HEK293T (cell line): ENCODE results near the gene SCYL1.

ENCODE experiments used
- CTCF ChIA-PET: fragments of 350-600 bp; formaldehyde crosslinking; extraction: SDS; loops from one replicate; lab custom pipeline; 2021; ENCODE audit warnings: antibody characterized with exemption, inconsistent platforms; lab: Yijun Ruan, JAX
- POLR2A ChIA-PET: fragments of 350-600 bp; formaldehyde crosslinking; extraction: SDS; loops from one replicate; lab custom pipeline; 2020; ENCODE audit warnings: antibody characterized with exemption, inconsistent platforms; lab: Yijun Ruan, JAX
- DNase-seq: peaks from one replicate; pipeline ENCODE4 v3.0.0; 2012; ENCODE audit warnings: mixed read lengths; ENCODE audit errors: extremely low spot score
- ARNT ChIP-seq: fragments of 450-650 bp; IDR thresholded peaks from 2 replicates; pipeline ENCODE4 v1.6.1; 2017; ENCODE audit warnings: mild to moderate bottlenecking
- BHLHE40 ChIP-seq: fragments of 450-650 bp; IDR thresholded peaks from 2 replicates; pipeline ENCODE4 v1.6.1; 2016; ENCODE audit warnings: mild to moderate bottlenecking, moderate library complexity, borderline replicate concordance
- CTBP1 ChIP-seq: fragments of 450-650 bp; IDR thresholded peaks from 2 replicates; pipeline ENCODE4 v1.6.1; 2016; ENCODE audit warnings: borderline replicate concordance
- ELF4 ChIP-seq: fragments of 450-650 bp; IDR thresholded peaks from 2 replicates; pipeline ENCODE4 v1.6.1; 2017; ENCODE audit warnings: antibody characterized with exemption
- FOXA1 ChIP-seq: fragments of 450-650 bp; IDR thresholded peaks from 2 replicates; pipeline ENCODE4 v1.6.1; 2016; ENCODE audit warnings: mild to moderate bottlenecking
- FOXK2 ChIP-seq: fragments of 450-650 bp; IDR thresholded peaks from 2 replicates; pipeline ENCODE4 v1.6.1; 2016; ENCODE audit warnings: mild to moderate bottlenecking
- FOXM1 ChIP-seq: fragments of 450-650 bp; IDR thresholded peaks from 2 replicates; pipeline ENCODE4 v1.6.1; 2017; ENCODE audit warnings: mild to moderate bottlenecking, borderline replicate concordance
- HDGF ChIP-seq: fragments of 450-650 bp; IDR thresholded peaks from 2 replicates; pipeline ENCODE4 v1.6.1; 2017; ENCODE audit warnings: antibody characterized with exemption, borderline replicate concordance
- L3MBTL2 ChIP-seq: fragments of 450-650 bp; conservative IDR thresholded peaks from 2 replicates; pipeline ENCODE4 v1.6.1; 2016; ENCODE audit warnings: mild to moderate bottlenecking
- LEF1 ChIP-seq: fragments of 450-650 bp; IDR thresholded peaks from 2 replicates; pipeline ENCODE4 v1.6.1; 2017; ENCODE audit warnings: mild to moderate bottlenecking, borderline replicate concordance
- NFRKB ChIP-seq: fragments of 450-650 bp; IDR thresholded peaks from 2 replicates; pipeline ENCODE4 v1.6.1; 2016; ENCODE audit warnings: mild to moderate bottlenecking, moderate library complexity
- SP1 ChIP-seq: fragments of 450-650 bp; IDR thresholded peaks from 2 replicates; pipeline ENCODE4 v1.6.1; 2017
- SUZ12 ChIP-seq: fragments of 450-650 bp; IDR thresholded peaks from 2 replicates; pipeline ENCODE4 v1.6.1; 2016; ENCODE audit warnings: mild to moderate bottlenecking
- TARDBP ChIP-seq: fragments of 450-650 bp; IDR thresholded peaks from 2 replicates; pipeline ENCODE4 v1.6.1; 2016
- ZNF384 ChIP-seq: fragments of 450-650 bp; IDR thresholded peaks from 2 replicates; pipeline ENCODE4 v1.6.1; 2016
- TF ChIP-seq, protein P1 (sequence below): fragments of 450-650 bp; IDR thresholded peaks from 2 replicates; pipeline ENCODE4 v1.6.1; 2016

Gene SCYL1

DNA sequence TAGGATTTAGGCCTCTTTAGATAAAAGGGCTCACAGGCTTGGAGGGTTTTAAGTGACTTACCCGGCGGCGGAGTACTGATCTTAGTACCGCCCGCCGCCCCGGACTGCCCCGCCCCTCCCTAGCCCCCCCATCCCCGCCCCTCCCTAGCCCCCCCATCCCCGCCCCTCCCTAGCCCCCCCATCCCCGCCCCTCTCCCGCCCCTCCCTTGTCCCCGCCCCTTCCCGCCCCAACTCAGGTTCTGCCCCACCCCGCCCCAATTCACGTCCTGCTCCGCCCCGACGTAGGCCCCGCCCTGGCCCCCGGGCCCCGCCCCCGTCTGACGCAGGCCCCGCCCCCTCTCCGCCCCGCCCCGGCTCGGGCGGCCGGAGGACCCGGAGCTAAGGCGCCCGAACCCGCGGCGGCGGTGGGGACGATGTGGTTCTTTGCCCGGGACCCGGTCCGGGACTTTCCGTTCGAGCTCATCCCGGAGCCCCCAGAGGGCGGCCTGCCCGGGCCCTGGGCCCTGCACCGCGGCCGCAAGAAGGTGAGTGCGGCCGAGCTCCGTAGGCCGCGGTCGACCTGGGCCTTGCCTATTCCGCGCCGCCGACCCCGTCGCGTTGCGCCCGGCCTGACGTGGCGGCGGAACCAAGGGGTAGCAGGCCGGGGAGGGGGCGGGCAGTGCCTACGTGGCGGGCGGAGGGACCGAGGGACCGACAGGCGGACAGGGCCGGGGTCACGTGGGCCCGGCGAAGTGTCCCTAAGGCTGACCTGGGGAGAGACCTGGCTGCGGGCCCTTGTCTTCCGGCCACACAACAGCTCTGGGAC is at the start of gene SCYL1:
SCYL1 (plus strand) TSS at position 343 of the 805 bp plus-strand sequence; CDS start at position 414, 71 bp downstream.
- ChIA-PET CTCF (interaction anchor here (1.5 to 2.0 kb wide), 2 partner anchors 16 to 27 kb away, joined by 3 to 5 read pairs; no protein-coding TSS in a partner anchor), POLR2A (interaction anchor here (0.6 to 2.9 kb wide), 17 partner anchors 9 to 263 kb away, joined by 3 to 9 read pairs (median 5); partner anchors contain the start of genes DPF2, FAM89B, MALAT1 and NEAT1)
- TF ChIP-seq ELF4 (no peak), TARDBP (no peak), SUZ12 (no peak), HDGF (no peak), BHLHE40 (no peak), FOXM1 (no peak)
- TF ChIP-seq, protein P1, sequence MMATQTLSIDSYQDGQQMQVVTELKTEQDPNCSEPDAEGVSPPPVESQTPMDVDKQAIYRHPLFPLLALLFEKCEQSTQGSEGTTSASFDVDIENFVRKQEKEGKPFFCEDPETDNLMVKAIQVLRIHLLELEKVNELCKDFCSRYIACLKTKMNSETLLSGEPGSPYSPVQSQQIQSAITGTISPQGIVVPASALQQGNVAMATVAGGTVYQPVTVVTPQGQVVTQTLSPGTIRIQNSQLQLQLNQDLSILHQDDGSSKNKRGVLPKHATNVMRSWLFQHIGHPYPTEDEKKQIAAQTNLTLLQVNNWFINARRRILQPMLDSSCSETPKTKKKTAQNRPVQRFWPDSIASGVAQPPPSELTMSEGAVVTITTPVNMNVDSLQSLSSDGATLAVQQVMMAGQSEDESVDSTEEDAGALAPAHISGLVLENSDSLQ: no peak
- peak; percentile 95 for DNase-seq

DNA sequence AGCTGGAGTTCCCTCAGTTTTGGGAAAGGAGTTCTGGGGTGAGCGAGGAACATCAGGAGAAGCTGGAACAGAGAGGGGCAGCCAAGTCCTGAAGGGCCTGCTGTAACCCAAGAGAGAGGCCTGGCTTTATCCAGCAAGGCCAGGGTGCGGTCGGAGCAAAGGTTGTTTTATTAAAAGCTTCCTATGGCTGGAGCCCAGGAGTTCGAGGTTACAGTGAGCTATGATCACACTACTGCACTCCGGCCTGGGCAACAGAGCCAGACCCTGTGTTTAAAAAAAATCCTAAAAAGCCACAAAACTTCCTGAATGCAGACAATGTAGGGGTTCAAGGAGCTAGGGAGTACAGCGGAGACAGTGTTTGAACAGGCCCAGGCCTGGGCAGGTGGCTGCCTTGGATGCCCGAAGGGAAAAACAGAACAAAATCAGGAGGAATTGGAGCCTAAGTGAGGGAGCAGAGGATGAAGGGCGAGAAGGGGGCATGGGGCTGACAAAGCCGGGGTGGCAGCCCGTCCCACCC is 48.2 kb upstream of the SCYL1 start:
- ChIA-PET POLR2A (interaction anchor here (0.7 to 15.6 kb wide), 16 partner anchors 10 to 144 kb away, joined by 3 to 1783 read pairs (median 5); partner anchors contain the start of genes MALAT1, NEAT1 and SLC25A45), CTCF (interaction anchor here (0.7 to 1.1 kb wide), 3 partner anchors 22 to 65 kb away, joined by 3 to 5 read pairs (median 3); partner anchors contain the start of gene MALAT1)
- no peak for DNase-seq
- TF ChIP-seq BHLHE40 (no peak), ARNT (no peak), CTBP1 (no peak), LEF1 (no peak), FOXA1 (no peak), SP1 (no peak), FOXM1 (no peak), FOXK2 (no peak), SUZ12 (no peak), HDGF (no peak), L3MBTL2 (no peak)

DNA sequence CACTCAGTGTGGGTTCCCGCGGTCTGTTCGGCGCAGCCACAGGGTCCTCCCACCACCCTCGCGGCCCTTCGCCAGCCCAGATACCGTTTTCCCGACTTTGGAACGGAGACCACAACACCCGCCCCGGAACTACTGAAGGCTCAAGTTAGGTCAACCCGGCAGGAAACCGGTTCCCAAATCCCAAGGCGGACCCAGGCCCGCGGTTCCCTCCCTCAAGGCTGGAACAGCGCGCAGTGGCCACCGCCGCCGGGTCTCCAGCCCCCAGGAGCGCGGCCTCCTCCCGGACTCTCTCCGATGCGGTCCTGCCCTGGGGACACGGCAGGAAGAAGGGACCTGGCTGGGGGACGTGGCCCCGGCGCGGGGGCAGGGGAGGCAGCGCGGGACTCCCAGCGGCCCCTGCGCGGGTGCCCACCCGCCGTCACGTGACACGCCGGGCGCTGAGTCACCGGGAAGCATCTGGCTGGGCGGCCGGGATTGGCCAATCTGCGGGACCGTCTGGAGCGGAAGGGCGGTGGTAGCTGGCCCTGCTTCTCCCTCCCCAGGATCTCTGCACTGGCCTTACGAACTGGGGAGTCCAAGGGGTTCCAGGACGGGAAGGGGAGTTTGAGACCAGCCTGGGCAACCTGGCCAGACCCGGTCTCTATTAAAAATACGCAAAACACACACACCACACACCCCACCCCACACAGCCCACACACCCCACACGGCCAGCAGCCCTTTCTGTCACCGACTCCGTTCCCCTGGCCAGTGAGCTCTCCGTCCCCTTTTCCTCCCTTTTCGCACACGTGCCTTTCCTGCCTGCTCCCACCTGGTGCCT is 47.5 kb upstream of the SCYL1 start:
- DNase-seq: peak; percentile 91
- ChIA-PET CTCF (interaction anchor here (0.9 to 1.2 kb wide), 3 partner anchors 21 to 64 kb away, joined by 3 to 4 read pairs (median 4); no protein-coding TSS in a partner anchor), POLR2A (interaction anchor here (0.8 to 15.6 kb wide), 20 partner anchors 8 to 144 kb away, joined by 3 to 1783 read pairs (median 5); partner anchors contain the start of genes MALAT1, NEAT1 and SLC25A45)
- TF ChIP-seq SUZ12 (no peak), HDGF (peak; percentile 69; the same call in 1 of the 2 replicates), L3MBTL2 (peak; percentile 83)

DNA sequence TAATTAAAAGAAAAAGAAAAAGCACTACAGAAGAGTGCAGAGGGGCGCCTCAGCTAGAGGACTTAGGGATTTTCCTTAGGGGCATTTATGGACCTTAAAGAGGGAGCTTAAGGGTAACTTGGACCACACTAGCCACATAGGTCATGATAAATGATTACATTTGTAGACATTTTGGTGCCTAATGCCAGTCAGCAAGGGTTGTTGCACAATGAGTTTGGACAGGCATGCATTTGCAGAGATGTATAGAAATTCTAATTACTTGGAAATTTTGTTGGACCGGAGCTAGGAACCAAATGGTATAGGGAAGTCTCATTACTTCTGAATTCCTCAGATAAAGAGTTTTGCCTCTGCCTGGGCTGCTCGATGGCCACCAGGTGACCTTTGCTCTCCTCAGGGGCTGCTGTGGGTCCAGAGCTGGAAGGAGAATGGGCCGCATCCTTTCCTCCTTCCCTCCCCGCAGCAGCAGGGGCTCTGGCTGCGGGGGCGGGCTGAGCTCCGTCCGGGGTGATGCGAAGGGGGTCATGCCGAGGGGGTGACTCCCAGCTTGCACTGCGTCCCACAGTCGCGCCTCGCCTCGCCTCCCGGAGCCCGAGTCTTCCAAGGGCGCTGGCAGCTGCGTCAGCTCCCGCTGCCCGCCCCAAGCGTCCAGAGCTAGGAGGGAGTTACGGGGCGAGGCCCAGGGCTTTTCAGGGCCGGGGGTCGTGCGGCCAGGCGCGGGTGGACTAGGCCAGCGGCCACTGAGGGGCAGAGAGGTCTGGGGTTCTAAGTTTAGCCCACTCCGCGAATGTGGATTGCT is 46.3 kb upstream of the SCYL1 start:
- ChIA-PET CTCF (interaction anchor here (0.9 to 1.9 kb wide), 10 partner anchors 9 to 148 kb away, joined by 3 to 11 read pairs (median 5); no protein-coding TSS in a partner anchor), POLR2A (interaction anchor here (0.9 to 15.6 kb wide), 10 partner anchors 9 to 134 kb away, joined by 3 to 1783 read pairs (median 4); partner anchors contain the start of genes MALAT1, NEAT1 and SLC25A45)
- no peak for DNase-seq
- no peak for TF ChIP-seq HDGF
- no peak for TF ChIP-seq FOXA1
- TF ChIP-seq TARDBP: no peak
- TF ChIP-seq FOXK2: no peak
- no peak for TF ChIP-seq SP1
- TF ChIP-seq CTBP1: no peak
- TF ChIP-seq, protein P1: no peak
- TF ChIP-seq ARNT: no peak
- no peak for TF ChIP-seq ZNF384
- TF ChIP-seq NFRKB: no peak
- no peak for TF ChIP-seq SUZ12
- no peak for TF ChIP-seq FOXM1
- TF ChIP-seq ELF4: no peak
- TF ChIP-seq BHLHE40: no peak
- TF ChIP-seq L3MBTL2: no peak
- no peak for TF ChIP-seq LEF1
